ENCODE measurements around the gene KRT34. TPM values are rescaled to one million over a fixed set of nuclear protein-coding genes. Genes with fewer than 3 reads are reported as not detected.

KRT34 gene
- total RNA-seq, 1 donor from 2014 or later = 15.1 TPM

DNA sequence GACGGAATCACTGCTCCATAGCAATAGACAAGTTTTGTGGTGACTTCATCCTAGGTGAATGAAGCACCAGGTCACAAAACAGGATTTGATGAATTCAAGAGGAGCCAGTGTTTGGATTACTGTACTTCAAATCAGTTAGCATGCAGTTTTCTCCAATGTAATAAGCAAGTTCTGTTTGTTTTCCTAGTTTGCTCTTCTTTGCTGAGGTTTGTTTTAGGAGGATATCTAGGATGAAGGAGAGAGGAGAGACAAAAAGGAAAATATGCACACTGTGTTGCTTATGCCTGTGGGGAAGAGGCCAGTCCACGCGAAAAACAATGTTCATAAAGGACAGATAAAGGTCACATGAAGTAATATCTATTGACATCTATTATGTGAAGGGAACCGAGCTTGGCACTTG lies 33.3 kb upstream of the KRT34 start:
- TF ChIP-seq CTCF (conservative IDR thresholded peaks at IDR 0.05; ENCODE audit: low read depth, low read length) = no peak
- no peak for DNase-seq (ENCODE audit: low read depth)
- H3K4me3 ChIP-seq (ENCODE audit: low read depth, low read length) = no peak overlapping the region

GRCh38 chr17:41413982-41414381 lies 31.9 kb upstream of the KRT34 start:
- TF ChIP-seq CTCF (conservative IDR thresholded peaks at IDR 0.05; ENCODE audit: low read depth, low read length) = no peak
- no peak overlapping the region for H3K4me3 ChIP-seq (ENCODE audit: low read depth, low read length)
- no peak for DNase-seq (ENCODE audit: low read depth)

- H3K4me3 ChIP-seq (ENCODE audit: low read depth, low read length) = no peak overlapping the region
- DNase-seq (ENCODE audit: low read depth) = no peak
- TF ChIP-seq CTCF (conservative IDR thresholded peaks at IDR 0.05; ENCODE audit: low read depth, low read length) = no peak
Measured at GRCh38 chr17:41413353-41413957, 31.3 kb upstream of the KRT34 start.

GRCh38 chr17:41411072-41411840 lies 29.1 kb upstream of the KRT34 start:
- DNase-seq (ENCODE audit: low read depth) = no peak
- H3K4me3 ChIP-seq (ENCODE audit: low read depth, low read length) = no peak overlapping the region
- TF ChIP-seq CTCF (conservative IDR thresholded peaks at IDR 0.05; ENCODE audit: low read depth, low read length) = no peak

- H3K4me3 ChIP-seq (ENCODE audit: low read depth, low read length) = no peak overlapping the region
- TF ChIP-seq CTCF (conservative IDR thresholded peaks at IDR 0.05; ENCODE audit: low read depth, low read length) = no peak
- DNase-seq (ENCODE audit: low read depth) = no peak
Measured at GRCh38 chr17:41407226-41407625, 25.1 kb upstream of the KRT34 start.

- H3K4me3 ChIP-seq (ENCODE audit: low read depth, low read length) = no peak overlapping the region
- no peak for DNase-seq (ENCODE audit: low read depth)
- peak; percentile 63 for TF ChIP-seq CTCF (conservative IDR thresholded peaks at IDR 0.05; ENCODE audit: low read depth, low read length)
Measured at GRCh38 chr17:41406205-41406604, 24.1 kb upstream of the KRT34 start.

Measured in epithelial cell of proximal tubule (primary cell).